Vagina (tissue), 2 donors: ENCODE data around the gene OR4A47. TPM values are rescaled to one million over a fixed set of nuclear protein-coding genes. Genes with fewer than 3 reads are reported as not detected.
"Not testable (repeated sequence)": the region's sequence is repeated elsewhere in the genome, so short reads cannot be mapped to it uniquely, and the experiment has no call there.

ENCODE experiments used
- DNase-seq, 2 donors: peaks; one replicate each; pipeline ENCODE4 v3.0.0-alpha.2; 2017; ENCODE audit errors: extremely low spot score in 2 of 2
- H3K27ac ChIP-seq: fragments of 200-600 bp; sonication (generic); one replicate; pipeline ENCODE4 v1.5.1; 2019
- H3K27me3 ChIP-seq: fragments of 200-600 bp; sonication (generic); one replicate; pipeline ENCODE4 v1.5.1; 2019
- H3K36me3 ChIP-seq, 2 donors: fragments of 200-600 bp; sonication (generic); one replicate each; pipeline ENCODE4 v1.5.1; 2017 to 2019
- H3K4me1 ChIP-seq: fragments of 200-600 bp; sonication (generic); one replicate; pipeline ENCODE4 v1.5.1; 2019
- H3K4me3 ChIP-seq, 2 donors: fragments of 200-600 bp; sonication (generic); 1 replicate in 1 of 2; 2 replicates in 1 of 2; pipeline ENCODE4 v1.5.1; 2016 to 2019
- H3K9me3 ChIP-seq: fragments of 200-600 bp; sonication (generic); one replicate; pipeline ENCODE4 v1.5.1; 2019
- POLR2A ChIP-seq, 2 donors: fragments of 450-650 bp; IDR thresholded peaks; one replicate each; pipeline ENCODE4 v1.6.1; 2017; ENCODE audit warnings: antibody characterized with exemption in 2 of 2, mild to moderate bottlenecking in 2 of 2, moderate library complexity in 2 of 2
- POLR2AphosphoS5 ChIP-seq, 2 donors: sonication (generic); formaldehyde crosslinking; IDR thresholded peaks; one replicate each; pipeline ENCODE4 v1.9.0; 2017; ENCODE audit warnings: antibody characterized with exemption in 2 of 2, mild to moderate bottlenecking in 2 of 2, low read depth in 1 of 2; ENCODE audit not compliant: insufficient read depth in 1 of 2
- intact Hi-C: fragments of 100-400 bp; cut with DNase I; formaldehyde crosslinking; loops from one replicate; pipeline ENCODE4 v1.15.1; 2023
- total RNA-seq: library from RNA; depleted of rRNA; stranded (reverse); fragments of >200 nt; gene quantifications from one replicate; pipeline ENCODE4 v1.2.3, GENCODE V29; 2016
- TF ChIP-seq, protein P1 (sequence below), 3 experiments: fragments of 450-650 bp in 2 of 3; fragments of 200-600 bp in 1 of 3; sonication (generic) in 1 of 3; IDR thresholded peaks; one replicate each; pipeline ENCODE4 v1.5.1; 2017 to 2019; ENCODE audit warnings: antibody characterized with exemption in 3 of 3, mild to moderate bottlenecking in 2 of 3, moderate library complexity in 2 of 3

OR4A47 gene
- total RNA-seq: not detected

- H3K4me1 ChIP-seq, intact Hi-C loops, DNase-seq, H3K27me3 ChIP-seq, H3K27ac ChIP-seq, H3K36me3 ChIP-seq, H3K9me3 ChIP-seq, H3K4me3 ChIP-seq: not testable (repeated sequence)
Observed at GRCh38 chr11:48488493-48488892, at the start of gene OR4A47. OR4A47 (plus strand) TSS chr11:48488793; CDS start chr11:48488793, 0 bp downstream.

DNA sequence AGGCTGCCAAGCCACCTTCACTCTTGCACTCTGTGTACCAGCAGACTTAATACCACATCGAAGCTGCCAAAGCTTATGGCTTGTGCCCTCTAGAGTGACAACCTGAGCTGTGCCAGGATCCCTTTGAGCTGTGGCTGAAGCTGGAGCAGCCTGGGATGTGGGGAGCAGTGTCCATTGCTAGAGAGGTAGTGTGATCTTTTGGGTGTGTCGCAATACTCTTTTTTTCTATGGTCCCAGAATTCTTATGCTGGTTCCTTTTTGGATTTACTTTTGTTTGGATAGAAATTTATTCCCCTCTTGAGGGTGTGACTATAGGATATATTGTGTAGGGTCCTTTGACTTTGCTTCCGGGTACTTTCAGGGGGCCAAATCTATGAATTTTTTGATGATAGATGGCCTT lies 32.7 kb upstream of the OR4A47 start:
- H3K27me3 ChIP-seq, H3K36me3 ChIP-seq, H3K4me1 ChIP-seq, DNase-seq, H3K4me3 ChIP-seq, intact Hi-C loops, H3K27ac ChIP-seq, H3K9me3 ChIP-seq: not testable (repeated sequence)

GRCh38 chr11:48473966-48474365 lies 14.6 kb upstream of the OR4A47 start:
- H3K27ac ChIP-seq, intact Hi-C loops, DNase-seq, H3K9me3 ChIP-seq, H3K4me3 ChIP-seq, H3K4me1 ChIP-seq, H3K27me3 ChIP-seq, H3K36me3 ChIP-seq: not testable (repeated sequence)

- H3K4me3 ChIP-seq, DNase-seq, intact Hi-C loops: not testable (repeated sequence)
Observed at GRCh38 chr11:48474703-48475102, 13.9 kb upstream of the OR4A47 start.

GRCh38 chr11:48506169-48506568 lies 17.6 kb downstream of the OR4A47 start:
- H3K4me1 ChIP-seq, H3K27me3 ChIP-seq, H3K4me3 ChIP-seq, H3K27ac ChIP-seq, intact Hi-C loops, DNase-seq, H3K36me3 ChIP-seq, H3K9me3 ChIP-seq: not testable (repeated sequence)

More at GRCh38 chr11:48474703-48475102, 13.9 kb upstream of the OR4A47 start:
- not testable (repeated sequence) for H3K36me3 ChIP-seq, H3K27me3 ChIP-seq, H3K9me3 ChIP-seq, H3K27ac ChIP-seq, H3K4me1 ChIP-seq

DNA sequence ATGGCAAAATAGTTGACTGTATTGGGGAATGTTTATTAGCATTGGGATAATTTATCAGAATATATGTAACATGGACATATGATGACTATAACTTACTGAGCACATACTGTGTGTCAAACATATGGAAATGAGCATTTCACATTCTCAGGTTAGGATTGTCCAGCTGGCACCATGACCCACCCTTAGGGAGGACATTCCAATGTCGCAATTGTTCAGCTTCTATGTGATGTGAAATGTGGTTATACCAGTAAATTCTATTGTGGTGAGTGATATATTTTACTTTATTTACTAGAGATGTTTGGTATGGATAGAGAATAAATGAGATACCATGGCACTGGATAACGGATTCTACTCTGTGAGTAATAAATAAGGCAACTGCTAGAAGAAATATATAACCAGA lies 50.4 kb downstream of the OR4A47 start:
- no peaks in the 10 kb centered on the region for H3K27me3 ChIP-seq
- H3K4me1 ChIP-seq: no peaks in the 10 kb centered on the region
- no peak for DNase-seq
- intact Hi-C loops: no loop called here
- H3K27ac ChIP-seq: no peak overlapping the region
- no peaks in the 10 kb centered on the region for H3K36me3 ChIP-seq
- no peaks in the 10 kb centered on the region for H3K9me3 ChIP-seq
- TF ChIP-seq POLR2A (IDR thresholded peaks at IDR 0.05): no peak
- TF ChIP-seq POLR2AphosphoS5 (IDR thresholded peaks at IDR 0.05; ENCODE audit: insufficient read depth in 1 of 2, low read depth in 1 of 2): no peak
- TF ChIP-seq, protein P1, sequence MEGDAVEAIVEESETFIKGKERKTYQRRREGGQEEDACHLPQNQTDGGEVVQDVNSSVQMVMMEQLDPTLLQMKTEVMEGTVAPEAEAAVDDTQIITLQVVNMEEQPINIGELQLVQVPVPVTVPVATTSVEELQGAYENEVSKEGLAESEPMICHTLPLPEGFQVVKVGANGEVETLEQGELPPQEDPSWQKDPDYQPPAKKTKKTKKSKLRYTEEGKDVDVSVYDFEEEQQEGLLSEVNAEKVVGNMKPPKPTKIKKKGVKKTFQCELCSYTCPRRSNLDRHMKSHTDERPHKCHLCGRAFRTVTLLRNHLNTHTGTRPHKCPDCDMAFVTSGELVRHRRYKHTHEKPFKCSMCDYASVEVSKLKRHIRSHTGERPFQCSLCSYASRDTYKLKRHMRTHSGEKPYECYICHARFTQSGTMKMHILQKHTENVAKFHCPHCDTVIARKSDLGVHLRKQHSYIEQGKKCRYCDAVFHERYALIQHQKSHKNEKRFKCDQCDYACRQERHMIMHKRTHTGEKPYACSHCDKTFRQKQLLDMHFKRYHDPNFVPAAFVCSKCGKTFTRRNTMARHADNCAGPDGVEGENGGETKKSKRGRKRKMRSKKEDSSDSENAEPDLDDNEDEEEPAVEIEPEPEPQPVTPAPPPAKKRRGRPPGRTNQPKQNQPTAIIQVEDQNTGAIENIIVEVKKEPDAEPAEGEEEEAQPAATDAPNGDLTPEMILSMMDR (IDR thresholded peaks at IDR 0.05): no peak
- no peak overlapping the region for H3K4me3 ChIP-seq

Other genes starting within 250 kb of the OR4A47 start
- gene OR4X2, start 243.7 kb upstream of the OR4A47 start, total RNA-seq: not detected
- not detected for gene OR4X1, start 224.9 kb upstream of the OR4A47 start, total RNA-seq
- not detected for gene OR4S1, start 182.6 kb upstream of the OR4A47 start, total RNA-seq
- gene OR4C3, start 163.9 kb upstream of the OR4A47 start, total RNA-seq: not detected
- gene OR4C5, start 122.3 kb upstream of the OR4A47 start, total RNA-seq: not detected